ENCODE data around the gene AP1G2. TPM values are rescaled to one million over a fixed set of nuclear protein-coding genes. Genes with fewer than 3 reads are reported as not detected.
A peak's percentile ranks its signal among the peaks of the same experiment; 100 is the strongest.

Gene AP1G2
- total RNA-seq, 1 experiment from 2014 or later: 9.7 TPM

DNA sequence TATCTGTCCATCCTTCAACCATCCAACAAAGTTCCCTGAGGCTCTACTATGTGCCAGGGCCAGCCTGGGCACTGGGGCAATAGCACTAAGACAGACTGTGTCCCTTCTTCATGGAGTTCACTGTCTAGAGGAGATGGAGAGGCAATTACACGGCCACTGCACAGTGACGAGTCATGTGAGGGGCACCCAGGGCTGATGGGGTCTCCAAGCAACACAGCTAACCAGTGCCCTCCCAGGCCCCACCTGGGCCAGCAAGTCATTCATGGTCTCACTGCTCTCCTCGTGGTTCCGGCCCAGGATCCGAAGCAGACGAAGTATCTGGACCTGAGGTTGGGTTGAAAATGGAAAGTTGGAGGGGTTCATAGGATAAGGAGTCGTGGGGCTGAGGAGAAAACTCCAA is 2.7 kb downstream of the AP1G2 start:
- no peaks in the 10 kb centered on the region for H3K9me3 ChIP-seq
- DNase-seq: no peak
- no peaks in the 10 kb centered on the region for H3K27me3 ChIP-seq
- no peak overlapping the region for H3K4me3 ChIP-seq
- H3K36me3 ChIP-seq: no peaks in the 10 kb centered on the region

DNA sequence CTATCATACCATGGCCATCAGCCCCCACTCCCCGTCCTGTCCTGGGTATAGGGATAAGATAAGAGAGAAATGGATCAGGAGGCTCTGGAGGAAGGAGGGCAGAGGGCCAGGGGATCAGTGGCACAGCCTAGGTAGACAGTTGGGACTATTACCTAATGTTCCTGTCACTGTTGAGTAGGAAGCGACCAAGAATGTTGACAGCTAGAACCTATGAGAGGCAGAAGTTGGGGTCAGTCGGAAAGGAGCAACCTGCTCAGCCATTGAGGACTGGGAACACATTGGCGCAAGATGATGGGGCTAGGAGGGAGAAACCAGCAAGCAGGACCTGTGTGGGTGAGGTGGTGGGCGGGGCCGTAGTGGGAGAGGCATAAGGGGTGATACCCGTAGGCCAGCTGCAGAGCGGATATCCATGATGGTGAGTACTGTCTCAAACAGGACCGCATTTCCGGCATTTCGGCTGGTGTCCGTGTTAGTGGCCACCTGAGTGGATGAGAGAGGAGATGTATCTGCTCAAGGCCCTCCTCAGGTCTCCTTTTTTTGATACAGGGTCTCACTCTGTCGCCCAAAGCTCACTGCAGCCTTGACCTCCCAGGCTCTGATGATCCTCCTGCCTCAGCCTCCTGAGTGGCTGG is 3.3 kb downstream of the AP1G2 start:
- Histone ChIP-seq H3K4me3 (no peak overlapping the region), H3K27me3 (no peaks in the 10 kb centered on the region), H3K9me3 (no peaks in the 10 kb centered on the region), H3K36me3 (no peaks in the 10 kb centered on the region; the same call in 1 of the 2 replicates)
- DNase-seq: no peak

DNA sequence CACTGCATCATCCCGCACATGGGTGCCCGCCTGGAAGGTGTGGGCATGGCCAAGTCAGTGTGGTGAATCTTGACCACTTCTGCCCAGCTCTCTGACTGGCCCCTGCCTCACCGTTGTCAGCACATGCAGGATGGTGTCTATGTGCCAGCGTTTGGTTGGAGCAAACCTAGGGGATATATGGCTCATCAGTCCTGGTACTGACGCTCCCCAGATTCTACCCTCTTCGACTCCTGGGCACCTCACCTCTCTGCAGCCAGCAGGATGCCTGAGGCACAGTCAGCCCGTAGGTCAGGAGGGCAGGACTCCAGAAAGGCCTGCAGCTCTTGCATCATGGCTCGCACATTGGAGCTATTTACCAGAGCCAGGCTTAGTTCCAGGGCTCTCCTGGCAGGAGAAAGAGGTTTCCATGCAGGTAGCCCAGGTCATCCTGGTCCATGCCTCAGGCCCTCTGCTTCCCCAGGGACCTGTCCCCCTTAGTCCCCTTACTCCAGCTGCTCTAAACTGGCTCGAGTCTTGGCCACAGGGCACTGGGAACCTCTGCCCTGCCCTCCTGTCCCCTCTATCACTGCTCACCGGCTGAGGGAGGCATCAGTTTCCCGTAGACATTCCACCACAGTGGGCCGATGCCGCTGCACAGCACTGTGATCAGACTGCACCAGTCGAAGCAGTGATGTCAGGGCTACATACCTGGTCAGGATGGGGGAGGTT is 4.0 kb downstream of the AP1G2 start:
- H3K27me3 ChIP-seq: no peaks in the 10 kb centered on the region
- H3K4me3 ChIP-seq: no peak overlapping the region
- no peaks in the 10 kb centered on the region for H3K9me3 ChIP-seq
- no peaks in the 10 kb centered on the region; the same call in 1 of the 2 replicates for H3K36me3 ChIP-seq
- DNase-seq: no peak

DNA sequence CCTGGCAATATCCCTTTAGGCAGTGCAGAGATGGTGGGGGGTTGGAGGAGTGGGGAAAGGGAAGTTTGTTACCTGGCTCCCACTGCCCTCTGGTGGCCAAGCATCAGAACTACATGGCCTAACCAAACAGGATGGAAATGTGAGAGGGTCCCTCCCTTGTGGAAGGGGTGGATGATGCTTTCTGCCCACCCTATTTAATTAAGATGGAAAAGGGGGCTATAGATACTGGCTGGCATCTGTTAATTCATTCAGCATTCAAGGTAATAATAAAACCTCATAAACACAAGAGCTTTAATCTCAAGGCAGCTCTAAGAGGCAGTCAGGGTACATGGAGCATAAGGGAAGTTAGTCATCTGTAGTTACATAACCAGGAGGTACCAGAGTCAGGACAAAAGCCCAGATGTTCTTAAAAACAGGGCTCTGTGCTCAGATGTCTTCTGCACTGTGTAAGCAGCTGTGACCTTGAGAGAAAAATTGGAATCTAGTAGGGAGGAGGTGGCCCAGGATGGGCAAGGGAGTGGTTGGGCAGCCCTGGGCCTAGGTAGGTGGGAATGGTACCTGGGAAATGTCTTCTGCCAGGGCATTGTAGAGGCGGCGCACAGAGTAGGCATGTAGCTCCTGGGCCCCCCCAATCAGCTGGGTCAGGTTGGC is 4.6 kb downstream of the AP1G2 start:
- Histone ChIP-seq H3K36me3 (no peaks in the 10 kb centered on the region; the same call in 1 of the 2 replicates), H3K27me3 (no peaks in the 10 kb centered on the region), H3K9me3 (no peaks in the 10 kb centered on the region), H3K4me3 (no peak overlapping the region)
- peak; percentile 20 for DNase-seq

DNA sequence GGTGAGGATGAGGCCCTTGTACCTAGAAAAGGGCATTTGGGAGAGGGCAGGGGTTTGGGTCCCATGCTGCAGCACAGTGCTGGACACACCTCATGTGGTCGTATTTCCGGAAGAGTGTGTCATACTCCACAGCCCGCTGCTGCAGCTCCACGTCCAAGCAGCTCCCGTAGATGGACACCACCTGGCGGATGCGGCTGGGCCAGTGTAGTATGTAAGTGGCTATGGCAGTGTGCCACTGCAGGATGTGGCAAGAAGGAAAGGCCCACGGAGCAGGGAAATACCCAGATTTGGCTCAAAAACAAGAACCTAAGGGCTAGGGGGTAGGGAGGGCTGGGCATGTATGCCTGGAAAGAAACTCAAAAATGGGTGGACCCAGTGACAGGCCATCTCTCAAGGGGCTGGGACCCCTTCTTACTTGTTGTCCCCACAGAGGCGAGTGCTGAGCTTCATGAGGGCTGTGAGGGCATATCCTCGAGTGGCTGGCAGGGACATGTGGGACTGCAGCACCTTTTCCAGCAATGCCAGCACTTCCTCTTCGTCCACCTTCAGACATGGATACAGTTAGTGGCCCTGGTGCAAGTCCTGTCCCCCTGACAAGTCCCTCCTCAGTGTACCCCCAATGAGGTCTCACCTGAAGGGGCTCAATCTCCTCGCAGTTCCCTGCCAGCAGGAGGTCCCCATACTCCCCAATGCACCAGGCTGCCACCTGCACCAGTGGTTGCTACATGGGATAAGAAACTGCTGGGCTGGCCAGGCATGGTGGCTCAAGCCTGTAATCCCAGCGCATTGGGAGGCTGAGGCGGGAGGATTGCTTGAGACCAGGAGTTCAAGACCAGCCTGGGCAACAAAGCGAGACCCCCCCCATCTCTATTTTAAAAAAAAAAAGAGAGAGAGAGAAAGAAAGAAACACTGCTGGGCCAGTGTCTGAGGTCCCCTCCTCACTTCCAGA is 5.4 kb downstream of the AP1G2 start:
- no peak for DNase-seq
- Histone ChIP-seq H3K27me3 (no peaks in the 10 kb centered on the region), H3K4me3 (no peak overlapping the region), H3K9me3 (no peaks in the 10 kb centered on the region), H3K36me3 (no peaks in the 10 kb centered on the region; the same call in 1 of the 2 replicates)

DNA sequence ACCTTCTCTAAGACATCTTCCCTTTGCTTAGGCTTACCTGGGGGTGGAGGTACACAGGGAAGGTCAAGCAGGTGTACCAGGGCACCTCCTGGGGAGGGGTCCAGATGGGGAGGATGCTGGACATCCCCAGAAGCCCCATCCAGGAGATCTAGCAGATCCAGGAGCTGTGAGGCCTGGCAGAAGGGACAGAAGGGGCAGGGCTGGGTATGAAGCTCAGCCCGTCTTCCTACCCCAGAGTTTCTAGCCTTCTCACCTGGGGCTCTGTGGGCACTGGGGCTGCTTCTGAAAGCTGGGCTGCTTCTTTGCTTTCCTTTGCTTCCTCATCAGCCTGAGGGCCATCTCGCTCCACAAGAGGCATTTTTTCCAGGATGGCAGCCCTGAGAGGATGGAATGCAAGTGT is 6.3 kb downstream of the AP1G2 start:
- no peaks in the 10 kb centered on the region for H3K27me3 ChIP-seq
- no peak for DNase-seq
- H3K9me3 ChIP-seq: no peaks in the 10 kb centered on the region
- H3K4me3 ChIP-seq: no peak overlapping the region
- H3K36me3 ChIP-seq: no peaks in the 10 kb centered on the region; the same call in 1 of the 2 replicates

DNA sequence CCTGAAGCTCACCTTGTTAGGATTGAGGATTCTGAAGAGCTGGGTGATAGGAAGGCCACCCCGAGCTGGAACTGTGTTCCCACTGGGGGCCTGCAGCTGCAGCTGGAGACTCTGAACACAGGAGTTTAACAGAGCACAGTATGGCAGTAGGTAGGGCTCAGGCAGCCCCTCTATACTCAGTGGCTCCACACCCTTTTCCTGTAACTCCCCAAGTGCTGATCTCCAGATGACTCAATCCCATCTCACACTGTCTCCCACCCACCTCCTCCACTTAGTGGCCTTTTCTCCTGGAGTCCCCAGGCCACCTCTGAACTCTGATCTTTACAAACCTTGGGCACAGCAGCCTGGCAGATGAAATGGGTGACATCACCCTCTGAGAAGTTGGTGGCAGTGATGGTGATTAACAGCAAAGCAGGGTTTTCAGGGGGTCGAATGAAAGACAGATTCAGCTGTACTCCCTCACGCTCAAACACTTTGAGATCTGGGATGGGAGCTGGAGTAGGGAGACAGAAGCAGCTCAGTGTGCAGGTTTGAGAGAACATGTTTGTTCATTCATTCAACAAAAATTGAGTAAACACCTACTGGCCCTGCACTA is 7.6 kb downstream of the AP1G2 start:
- Histone ChIP-seq H3K9me3 (no peaks in the 10 kb centered on the region), H3K36me3 (no peaks in the 10 kb centered on the region; the same call in 1 of the 2 replicates), H3K27me3 (no peaks in the 10 kb centered on the region), H3K4me3 (no peak overlapping the region)
- DNase-seq: no peak

DNA sequence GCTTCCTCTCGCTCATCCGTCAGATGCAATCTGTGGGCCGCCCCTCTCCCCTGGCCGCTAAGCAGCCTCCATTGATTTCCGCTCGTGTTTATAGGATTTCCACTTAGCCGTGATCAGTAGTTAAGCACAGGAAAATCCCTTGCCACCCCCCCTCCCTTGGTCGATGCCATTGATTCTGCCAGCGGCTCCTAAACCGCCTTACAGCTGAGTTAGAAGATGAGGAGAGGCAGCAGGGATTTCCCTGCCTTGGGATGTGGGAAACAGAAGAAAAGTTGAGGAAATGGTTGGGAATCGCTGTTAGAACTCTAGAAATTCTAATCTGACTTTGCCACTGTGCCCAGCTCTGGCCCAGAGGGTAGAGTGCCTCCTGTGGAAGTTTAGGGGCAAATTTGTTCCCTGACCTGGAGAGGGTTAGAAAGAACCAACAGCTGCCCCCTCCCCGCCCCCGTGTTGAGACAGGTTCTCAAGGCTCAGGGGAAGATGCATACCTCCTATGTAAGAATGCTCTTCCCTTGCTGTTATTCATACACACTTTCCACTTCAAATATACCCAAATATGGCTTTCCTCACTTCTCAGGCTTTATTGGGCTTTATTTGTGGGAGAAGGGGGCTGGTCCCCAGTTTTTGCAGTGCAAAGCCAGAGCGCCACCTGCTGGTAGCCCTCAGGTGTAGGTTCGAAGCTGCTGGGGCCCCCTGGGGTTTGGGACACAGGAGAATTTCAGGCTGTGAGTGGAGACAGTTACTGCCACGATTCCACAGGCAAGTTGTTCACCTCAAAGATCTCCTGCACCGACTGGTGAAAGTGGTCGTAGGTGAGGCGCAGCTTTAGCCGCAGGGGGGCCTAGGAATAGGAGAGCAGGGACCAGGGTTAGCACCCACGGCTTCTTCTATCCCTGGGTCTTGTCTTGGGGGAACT is 8.3 kb downstream of the AP1G2 start:
- no peaks in the 10 kb centered on the region; the same call in 1 of the 2 replicates for H3K36me3 ChIP-seq
- peak; percentile 35 for DNase-seq
- H3K9me3 ChIP-seq: no peaks in the 10 kb centered on the region
- H3K4me3 ChIP-seq: no peak overlapping the region
- no peaks in the 10 kb centered on the region for H3K27me3 ChIP-seq

DNA sequence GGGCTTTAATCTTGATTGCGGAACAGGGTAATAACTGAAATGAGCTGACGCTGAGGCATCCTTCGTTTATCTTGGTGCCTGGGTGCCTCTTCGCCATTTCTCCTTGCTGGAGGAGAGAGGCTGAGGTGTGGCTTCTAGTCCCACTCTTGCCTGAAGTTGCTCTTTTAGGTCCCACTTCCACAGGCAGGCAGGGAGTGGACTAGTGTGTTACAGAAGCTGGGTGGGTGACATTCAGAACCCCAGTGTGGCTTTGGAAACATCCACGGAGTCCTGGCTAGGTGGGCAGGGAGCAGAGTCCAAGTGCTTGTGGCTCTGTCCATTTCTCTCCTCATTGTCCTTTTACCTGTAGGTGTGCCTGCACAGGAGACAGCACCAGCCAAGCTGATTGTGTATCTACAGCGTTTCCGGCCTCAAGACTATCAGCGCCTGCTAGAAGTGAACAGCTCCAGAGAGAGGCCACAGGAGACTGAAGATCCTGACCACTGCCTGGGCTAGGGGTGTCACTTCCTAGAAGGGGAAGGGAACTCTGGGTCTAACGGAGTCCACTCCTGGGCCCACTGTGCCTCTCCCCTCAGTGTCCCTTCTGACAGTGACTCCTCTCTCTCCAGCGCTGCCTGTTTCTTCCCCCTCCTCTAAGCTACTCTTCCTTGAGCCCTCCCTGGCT is 9.1 kb downstream of the AP1G2 start:
- H3K27me3 ChIP-seq: no peaks in the 10 kb centered on the region
- DNase-seq: no peak
- H3K4me3 ChIP-seq: no peak overlapping the region
- H3K9me3 ChIP-seq: no peaks in the 10 kb centered on the region
- H3K36me3 ChIP-seq: no peaks in the 10 kb centered on the region; the same call in 1 of the 2 replicates

DNA sequence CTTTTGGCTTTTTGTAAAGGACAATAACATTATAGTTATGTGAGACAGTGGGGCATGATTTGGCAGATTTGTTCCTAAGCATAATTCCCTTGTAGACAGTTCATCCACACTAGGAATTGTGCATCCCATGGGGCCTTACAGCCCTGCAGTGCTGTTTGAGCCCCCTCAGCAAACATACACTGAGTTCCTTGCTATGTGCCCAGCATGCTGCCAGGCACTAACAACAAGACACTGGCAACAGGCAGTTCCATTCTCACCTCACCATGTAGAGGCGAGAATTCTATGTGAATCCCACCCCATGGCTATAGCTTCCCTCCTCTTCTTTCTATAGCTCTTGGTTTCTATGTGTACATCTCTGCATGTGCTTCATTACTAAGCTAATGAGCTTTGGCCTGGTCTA is 9.6 kb downstream of the AP1G2 start:
- no peaks in the 10 kb centered on the region; the same call in 1 of the 2 replicates for H3K36me3 ChIP-seq
- H3K4me3 ChIP-seq: no peak overlapping the region
- no peak for DNase-seq
- no peaks in the 10 kb centered on the region for H3K9me3 ChIP-seq
- H3K27me3 ChIP-seq: no peaks in the 10 kb centered on the region

DNA sequence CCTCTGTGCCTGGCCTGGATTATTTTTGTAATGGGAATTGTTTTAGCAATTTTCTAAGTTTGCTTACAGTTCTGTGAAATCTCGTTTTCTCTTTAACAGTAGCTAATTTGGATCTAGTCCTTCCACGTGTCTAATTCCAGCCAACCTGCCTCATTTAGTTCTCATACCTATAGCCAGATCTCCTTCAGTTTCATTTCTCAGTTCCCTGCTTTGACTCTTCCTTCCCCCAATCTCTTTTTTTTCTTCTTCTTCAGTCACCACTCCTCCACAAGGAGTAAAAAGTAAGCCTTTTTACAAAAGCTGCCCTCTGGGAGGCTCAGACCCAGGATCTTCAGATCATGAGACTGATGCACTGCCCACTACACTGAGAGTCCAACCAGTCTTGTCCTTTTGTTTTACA is 10.1 kb downstream of the AP1G2 start:
- H3K4me3 ChIP-seq: no peak overlapping the region

DNA sequence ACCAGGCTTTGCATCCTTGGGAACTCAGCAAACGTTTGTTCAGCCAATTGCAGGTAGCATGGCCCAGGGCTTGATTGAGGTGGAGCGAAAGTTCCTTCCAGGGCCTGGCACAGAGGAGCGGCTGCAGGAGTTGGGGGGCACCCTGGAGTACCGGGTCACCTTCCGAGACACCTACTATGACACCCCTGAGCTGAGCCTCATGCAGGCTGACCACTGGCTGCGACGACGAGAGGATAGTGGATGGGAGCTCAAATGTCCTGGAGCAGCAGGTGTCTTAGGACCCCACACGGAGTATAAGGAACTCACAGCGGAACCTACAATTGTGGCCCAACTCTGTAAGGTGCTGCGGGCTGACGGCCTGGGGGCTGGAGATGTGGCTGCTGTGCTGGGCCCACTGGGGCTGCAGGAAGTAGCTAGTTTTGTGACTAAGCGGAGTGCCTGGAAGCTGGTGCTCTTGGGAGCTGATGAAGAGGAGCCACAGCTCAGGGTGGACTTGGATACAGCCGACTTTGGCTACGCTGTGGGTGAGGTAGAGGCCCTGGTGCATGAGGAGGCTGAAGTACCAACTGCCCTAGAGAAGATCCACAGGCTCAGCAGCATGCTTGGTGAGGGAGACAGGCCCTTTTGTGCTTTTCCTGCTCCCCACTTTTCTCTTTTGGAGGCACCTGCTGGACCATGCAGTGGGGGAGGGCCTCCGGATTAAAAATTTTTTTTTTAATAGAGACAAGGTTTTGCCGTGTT is 10.7 kb downstream of the AP1G2 start:
- H3K9me3 ChIP-seq: no peaks in the 10 kb centered on the region
- DNase-seq: no peak

More for the DNA sequence above, 10.1 kb downstream of the AP1G2 start:
- no peaks in the 10 kb centered on the region for H3K27me3 ChIP-seq
- DNase-seq: no peak
- H3K9me3 ChIP-seq: no peaks in the 10 kb centered on the region
- no peaks in the 10 kb centered on the region; the same call in 1 of the 2 replicates for H3K36me3 ChIP-seq

DNA sequence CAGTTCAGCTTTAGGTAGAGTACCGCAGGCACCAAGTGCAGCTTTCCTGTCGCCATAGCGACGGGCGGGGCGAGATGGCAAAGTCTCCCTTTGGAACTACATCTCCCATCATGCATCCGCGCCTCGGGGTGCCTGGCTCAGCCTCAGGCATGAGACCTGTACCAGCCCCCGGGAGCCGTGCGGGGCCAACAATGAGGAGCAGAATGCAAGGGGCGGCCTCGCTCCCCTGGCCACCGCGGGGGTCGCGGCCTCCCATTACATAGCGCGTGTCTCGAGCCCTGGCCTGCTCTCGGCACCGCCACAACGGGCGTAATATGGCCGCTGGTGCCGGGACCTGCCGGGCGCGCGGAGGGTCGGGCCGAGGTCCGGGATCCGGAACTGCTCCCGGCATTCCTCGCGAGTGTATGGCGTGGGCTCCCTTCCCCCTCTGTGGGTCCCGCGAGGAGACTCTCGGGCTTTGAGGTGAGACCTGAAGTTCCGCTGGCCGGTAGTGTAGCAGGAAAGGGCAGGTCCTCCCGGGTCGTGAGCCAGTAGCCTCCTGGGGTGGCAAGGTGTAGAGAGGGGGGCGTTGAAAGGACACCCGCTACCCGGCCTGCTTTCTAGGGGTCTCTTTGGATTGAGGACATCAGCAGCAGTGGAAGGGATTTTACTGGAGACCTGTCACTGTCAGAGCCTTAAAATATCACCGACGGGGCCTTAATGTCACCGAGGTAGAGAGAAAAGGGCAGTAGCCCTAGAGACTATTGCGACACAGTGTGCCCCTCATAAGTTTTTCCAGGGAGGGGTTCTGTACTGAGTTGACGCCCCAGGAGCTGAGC is 11.5 kb downstream of the AP1G2 start, which contains the start of gene THTPA:
Gene THTPA, plus strand, starts transcription at position 390 of the 818 bp plus-strand sequence. CDS start 487 bp downstream, outside the sequence.
- peak; percentile 88 for DNase-seq
- H3K36me3 ChIP-seq: no peaks in the 10 kb centered on the region; the same call in 1 of the 2 replicates
- no peaks in the 10 kb centered on the region for H3K9me3 ChIP-seq
- no peaks in the 10 kb centered on the region for H3K27me3 ChIP-seq
- peak within 1 kb of the TSS; percentile 92 for H3K4me3 ChIP-seq

More for the DNA sequence above, 10.7 kb downstream of the AP1G2 start:
- Histone ChIP-seq H3K27me3 (no peaks in the 10 kb centered on the region), H3K4me3 (peak overlapping the region; percentile 92), H3K36me3 (no peaks in the 10 kb centered on the region; the same call in 1 of the 2 replicates)

All from MG63 (cell line).